Spleen (tissue), 3 donors: ENCODE results near the gene VPS35L.

ENCODE experiments used
- POLR2A ChIP-seq, 3 donors: fragments of 450-650 bp; IDR thresholded peaks; one replicate each; pipeline ENCODE4 v1.5.1; 2017; ENCODE audit warnings: antibody characterized with exemption in 3 of 3, mild to moderate bottlenecking in 1 of 3
- POLR2AphosphoS5 ChIP-seq, 3 donors: sonication (generic); formaldehyde crosslinking; IDR thresholded peaks; one replicate each; pipeline ENCODE4 v1.5.1; 2017; ENCODE audit warnings: antibody characterized with exemption in 3 of 3

DNA sequence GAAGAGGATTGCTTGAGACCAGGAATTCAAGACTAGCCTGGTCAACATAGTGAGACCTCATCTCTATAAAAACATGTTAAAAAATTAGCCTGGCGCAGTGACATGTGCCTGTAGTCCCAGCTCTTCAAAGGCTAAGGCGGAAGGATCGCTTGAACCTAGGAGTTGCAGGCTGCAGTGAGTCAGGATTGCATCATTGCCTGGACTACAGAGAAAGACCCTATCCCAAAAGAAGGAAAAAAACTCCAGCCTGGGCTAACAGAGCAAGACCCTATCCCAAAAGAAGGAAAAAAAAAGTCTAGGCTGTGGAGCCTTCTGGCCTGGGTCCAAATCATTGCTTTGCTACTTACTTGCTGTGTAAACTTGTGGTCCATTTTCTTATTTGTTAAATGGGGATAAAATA is 26.8 kb upstream of the VPS35L start:
- no peak for TF ChIP-seq POLR2AphosphoS5 (IDR thresholded peaks at IDR 0.05)
- TF ChIP-seq POLR2A (IDR thresholded peaks at IDR 0.05) = no peak
